Measurements from ENCODE around the gene PAPSS1.

- TF ChIP-seq CTCF (conservative IDR thresholded peaks at IDR 0.05; ENCODE audit: low read depth in 2 of 2) (no peak), EZH2phosphoT487 (IDR thresholded peaks at IDR 0.05; ENCODE audit: unreplicated experiment) (no peak), EZH2 (IDR thresholded peaks at IDR 0.05; ENCODE audit: low read depth, unreplicated experiment) (no peak), JUNB (IDR thresholded peaks at IDR 0.05; ENCODE audit: unreplicated experiment) (no peak), ETS1 (IDR thresholded peaks at IDR 0.05) (no peak), POLR2AphosphoS5 (IDR thresholded peaks at IDR 0.05; ENCODE audit: low read depth) (no peak), ZNF114 (CRISPR knock-in tag; IDR thresholded peaks at IDR 0.05) (no peak), ZNF331 (CRISPR knock-in tag; IDR thresholded peaks at IDR 0.05; ENCODE audit: low read depth) (no peak), REST (IDR thresholded peaks at IDR 0.05; ENCODE audit: unreplicated experiment) (no peak), STAT1 (IDR thresholded peaks at IDR 0.05; ENCODE audit: unreplicated experiment) (no peak)
Observed at GRCh38 chr4:107725281-107725859, 5.3 kb upstream of the PAPSS1 start.
